Measurements from ENCODE around the gene TRAPPC11. TPM values are rescaled to one million over a fixed set of nuclear protein-coding genes. Genes with fewer than 3 reads are reported as not detected.

TRAPPC11 gene
- total and polyA plus RNA-seq, 9 of the 15 experiments (the other 6 are each of a cell fraction or from before 2014, with no cell fraction given) = 11.6 to 49.0 (median 28.7) TPM

GRCh38 chr4:183760326-183760725 is 101.2 kb downstream of the TRAPPC11 start:
- peaks cover 25 to 37% of the 10 kb centered on the region in 2 experiments for H3K27me3 ChIP-seq (ENCODE audit: control insufficient read depth in 2 of 2, insufficient read depth in 2 of 2, low read length in 2 of 2)
- no peak for TF ChIP-seq ZNF830 (CRISPR knock-in tag; IDR thresholded peaks at IDR 0.05)
- no peak for TF ChIP-seq ELK1 (CRISPR knock-in tag; IDR thresholded peaks at IDR 0.05)
- TF ChIP-seq JUNB (CRISPR knock-in tag; conservative IDR thresholded peaks at IDR 0.05) = no peak
- no peak for TF ChIP-seq RFX1 (IDR thresholded peaks at IDR 0.05)
- no peak for TF ChIP-seq JUND (IDR thresholded peaks at IDR 0.05; ENCODE audit: borderline replicate concordance, low read depth, low read length)
- no peak for TF ChIP-seq JUND (tag; IDR thresholded peaks at IDR 0.05; ENCODE audit: borderline replicate concordance, low read depth, low read length)
- no peak for TF ChIP-seq HDGF (IDR thresholded peaks at IDR 0.05)
- TF ChIP-seq MTA2 (IDR thresholded peaks at IDR 0.05; ENCODE audit: low read depth) = no peak
- no peak for TF ChIP-seq XRCC3 (IDR thresholded peaks at IDR 0.05)
- TF ChIP-seq FOS (IDR thresholded peaks at IDR 0.05; ENCODE audit: extremely low read depth, insufficient read length) = no peak
- no peak for TF ChIP-seq ETS1 (conservative IDR thresholded peaks at IDR 0.05; ENCODE audit: control insufficient read depth, low read depth, low read length)
- no peak for TF ChIP-seq USF2 (CRISPR knock-in tag; IDR thresholded peaks at IDR 0.05)
- no peak for TF ChIP-seq STAT5A (IDR thresholded peaks at IDR 0.05; ENCODE audit: borderline replicate concordance, low read length)
- TF ChIP-seq ZNF79 (CRISPR knock-in tag; IDR thresholded peaks at IDR 0.05; ENCODE audit: low read depth) = no peak
- 0% methylated on average over 1 of the region's 1 CpG for whole genome bisulfite sequencing (ENCODE audit: insufficient coverage, low coverage, missing lambda C conversion rate)
- H3K9me3 ChIP-seq (replicated peaks; ENCODE audit: control insufficient read depth, insufficient read depth, low read depth, low read length) = no peaks in the 10 kb centered on the region
- H3K4me1 ChIP-seq (replicated peaks in 1 of 2; ENCODE audit: control insufficient read depth in 2 of 2, insufficient read depth in 2 of 2, low read length in 2 of 2) = peaks cover 6% of the 10 kb centered on the region in 2 experiments; a peak in 4 of 5 replicates
- no peaks in the 10 kb centered on the region for H4K20me1 ChIP-seq (replicated peaks; ENCODE audit: control insufficient read depth, insufficient read depth, low read length)
- in situ Hi-C loops (cut with MboI) = no loop called here
- no peak overlapping the region for H3K9ac ChIP-seq (ENCODE audit: insufficient read depth in 1 of 2, low read depth in 2 of 2, low read length in 2 of 2)
- ChIA-PET CTCF (ENCODE audit: low intra/inter-chr PET ratio) (no interaction called here), POLR2A (no interaction called here)
- no peak overlapping the region for H2AFZ ChIP-seq (ENCODE audit: low read depth, low read length)
- BruUV-seq (replicated peaks) = no TSS peak
- ATAC-seq (no peak), DNase-seq (ENCODE audit: extremely low read depth in 1 of 4, low spot score in 3 of 4) (no peak), FAIRE-seq (no peak)
- H3K79me2 ChIP-seq (ENCODE audit: control insufficient read depth, insufficient read depth, low read length) = no peaks in the 10 kb centered on the region
- H3K4me3 ChIP-seq = no peak overlapping the region
- intact Hi-C loops (cut with micrococcal nuclease) = no loop called here
- H3K9me1 ChIP-seq (ENCODE audit: control insufficient read depth, insufficient read depth, low read length) = no peaks in the 10 kb centered on the region
- no peak overlapping the region for H3K4me2 ChIP-seq (ENCODE audit: insufficient read depth, low read length)
- H3K36me3 ChIP-seq (ENCODE audit: control insufficient read depth, insufficient read depth, low read length) = no peaks in the 10 kb centered on the region
- H3K27ac ChIP-seq (ENCODE audit: extremely low read depth, low read depth, low read length) = no peak overlapping the region
